HG03520 (cell line): ENCODE results near the gene NFKBIA.
"Not testable (repeated sequence)": the region's sequence is repeated elsewhere in the genome, so short reads cannot be mapped to it uniquely, and the experiment has no call there.

Experiments
- ATAC-seq: cut with Tn5 transposase; IDR thresholded peaks from one replicate; pipeline ENCODE4 v1.9.1; 2021; ENCODE audit warnings: mild to moderate bottlenecking, moderate library complexity; ENCODE audit not compliant: unreplicated experiment

Gene NFKBIA

GRCh38 chr14:35369701-35370191 lies 34.8 kb downstream of the NFKBIA start:
- no peak for ATAC-seq

- no peak for ATAC-seq
Measured at GRCh38 chr14:35368583-35369392, 35.8 kb downstream of the NFKBIA start.

- ATAC-seq, result no peak
Measured at GRCh38 chr14:35368139-35368460, 36.4 kb downstream of the NFKBIA start.

GRCh38 chr14:35367056-35367372 lies 37.5 kb downstream of the NFKBIA start:
- no peak for ATAC-seq

- no peak for ATAC-seq
Measured at GRCh38 chr14:35366521-35366976, 38.0 kb downstream of the NFKBIA start.

GRCh38 chr14:35366056-35366451 lies 38.5 kb downstream of the NFKBIA start:
- ATAC-seq, result no peak

- ATAC-seq, result no peak
Measured at GRCh38 chr14:35365130-35366055, 39.2 kb downstream of the NFKBIA start.

GRCh38 chr14:35362911-35363374 lies 41.6 kb downstream of the NFKBIA start:
- ATAC-seq, result no peak

GRCh38 chr14:35362450-35362849 lies 42.1 kb downstream of the NFKBIA start:
- ATAC-seq, result no peak

- no peak for ATAC-seq
Measured at GRCh38 chr14:35361141-35361480, 43.4 kb downstream of the NFKBIA start.

- ATAC-seq, result not testable (repeated sequence)
Measured at GRCh38 chr14:35359655-35360054, 44.9 kb downstream of the NFKBIA start.

- no peak for ATAC-seq
Measured at GRCh38 chr14:35355981-35356841, 48.3 kb downstream of the NFKBIA start.

GRCh38 chr14:35355235-35355634 lies 49.3 kb downstream of the NFKBIA start:
- not testable (repeated sequence) for ATAC-seq

- ATAC-seq, result no peak
Measured at GRCh38 chr14:35353409-35354172, 51.0 kb downstream of the NFKBIA start.

GRCh38 chr14:35352274-35353233 lies 52.0 kb downstream of the NFKBIA start:
- no peak for ATAC-seq

- no peak for ATAC-seq
Measured at GRCh38 chr14:35351897-35352273, 52.7 kb downstream of the NFKBIA start.
